ENCODE results near the gene UNK. TPM values are rescaled to one million over a fixed set of nuclear protein-coding genes. Genes with fewer than 3 reads are reported as not detected.

The UNK gene
- total and polyA plus RNA-seq, 9 of the 15 experiments (the other 6 are each of a cell fraction or from before 2014, with no cell fraction given), result 12.8 to 38.6 (median 24.8) TPM

GRCh38 chr17:75764417-75764710, 20.2 kb upstream of the UNK start (continued):
- TF ChIP-seq ZNF174 (CRISPR knock-in tag; IDR thresholded peaks at IDR 0.05) (no peak), ZNF12 (CRISPR knock-in tag; IDR thresholded peaks at IDR 0.05) (no peak), SIX5 (IDR thresholded peaks at IDR 0.05; ENCODE audit: borderline replicate concordance in 1 of 2, insufficient read depth in 1 of 2, low read depth in 1 of 2, low read length in 2 of 2) (no peak), ARID4B (CRISPR knock-in tag; IDR thresholded peaks at IDR 0.05) (no peak; the same call in 1 of the 2 replicates), PML (IDR thresholded peaks at IDR 0.05; ENCODE audit: low read length) (no peak), ESRRA (IDR thresholded peaks at IDR 0.05; ENCODE audit: borderline replicate concordance, low read depth) (peak; percentile 47), L3MBTL2 (IDR thresholded peaks at IDR 0.05) (peak; percentile 86), ZNF324 (CRISPR knock-in tag; IDR thresholded peaks at IDR 0.05) (no peak), HMGXB4 (CRISPR knock-in tag; IDR thresholded peaks at IDR 0.05) (no peak), MYC (IDR thresholded peaks at IDR 0.05; ENCODE audit: low read depth, low read length) (no peak), MYC (CRISPR knock-in tag; IDR thresholded peaks at IDR 0.05; ENCODE audit: borderline replicate concordance, low read depth) (0 out of 2 replicates have a peak, but pooled peaks have one; percentile 48), GABPB1 (CRISPR knock-in tag; IDR thresholded peaks at IDR 0.05) (no peak), ZNF395 (CRISPR knock-in tag; IDR thresholded peaks at IDR 0.05) (no peak), DPF2 (IDR thresholded peaks at IDR 0.05) (no peak), ZFP36 (IDR thresholded peaks at IDR 0.05; ENCODE audit: low read depth, low read length, partially characterized antibody) (peak; percentile 13), ZNF253 (CRISPR knock-in tag; conservative IDR thresholded peaks at IDR 0.05) (no peak), PTTG1 (tag; IDR thresholded peaks at IDR 0.05; ENCODE audit: low read depth) (no peak), HDAC6 (IDR thresholded peaks at IDR 0.05; ENCODE audit: low read depth, low read length) (no peak), PRMT5 (CRISPR knock-in tag; IDR thresholded peaks at IDR 0.05) (no peak), DMBX1 (CRISPR knock-in tag; IDR thresholded peaks at IDR 0.05; ENCODE audit: borderline replicate concordance) (no peak), KLF16 (IDR thresholded peaks at IDR 0.05) (no peak), CCNT2 (IDR thresholded peaks at IDR 0.05; ENCODE audit: borderline replicate concordance, extremely low read depth, insufficient read length, low read depth, low read length) (no peak), ATF1 (CRISPR knock-in tag; IDR thresholded peaks at IDR 0.05) (no peak), ATF1 (tag; IDR thresholded peaks at IDR 0.05) (no peak), MXI1 (IDR thresholded peaks at IDR 0.05; ENCODE audit: low read depth, low read length) (no peak), BCOR (IDR thresholded peaks at IDR 0.05) (peak; percentile 60; the same call in 1 of the 2 replicates)
